GM12878 (cell line): ENCODE measurements around the gene LRRC39. TPM values are rescaled to one million over a fixed set of nuclear protein-coding genes. Genes with fewer than 3 reads are reported as not detected.

Experiments
- ATAC-seq: fragments of 200-7000 bp; cut with Tn5 transposase; 3 replicates; pipeline ENCODE4 v1.9.1; 2020; ENCODE audit warnings: mild to moderate bottlenecking, moderate library complexity
- BruUV-seq: library from RNA; stranded (reverse); fragments of 400-500 nt; replicated peaks from 2 replicates; lab custom pipeline; 2021; lab: Mats Ljungman, UMichigan
- CTCF ChIA-PET: fragments of 300-600 bp; sonication (Branson Sonifier 250); formaldehyde crosslinking; extraction: SDS; loops from one replicate; lab custom pipeline; 2021; ENCODE audit warnings: inconsistent platforms; lab: Yijun Ruan, JAX
- POLR2A ChIA-PET: fragments of 350-600 bp; formaldehyde crosslinking; extraction: SDS; loops from one replicate; lab custom pipeline; 2021; ENCODE audit warnings: inconsistent platforms; lab: Charles Lee
- RAD21 ChIA-PET: fragments of 300-600 bp; sonication (Branson Sonifier 250); formaldehyde crosslinking; loops from one replicate; lab custom pipeline; 2023; ENCODE audit warnings: antibody characterized with exemption; ENCODE audit not compliant: unreplicated experiment; lab: Charles Lee
- SMC1A ChIA-PET: fragments of 300-600 bp; sonication (Branson Sonifier 250); formaldehyde crosslinking; loops from one replicate; lab custom pipeline; 2023; ENCODE audit not compliant: unreplicated experiment, uncharacterized antibody; lab: Charles Lee
- DNase-seq: peaks from one replicate; pipeline ENCODE4 v3.0.0-alpha.2; 2011; ENCODE audit warnings: low read depth, low spot score
- FAIRE-seq: peaks from 3 replicates; lab custom pipeline; 2011; peaks lifted over from hg19 to GRCh38; lab: Jason Lieb, UNC
- H2AFZ ChIP-seq: 2 replicates; pipeline ENCODE4 v1.6.0; 2011; ENCODE audit warnings: low read depth, low read length, control low read depth; ENCODE audit not compliant: control insufficient read depth
- H3K27ac ChIP-seq: 2 replicates; pipeline ENCODE4 v1.5.1; 2011; ENCODE audit warnings: control low read depth; ENCODE audit not compliant: control insufficient read depth, insufficient read depth
- H3K27me3 ChIP-seq, 2 experiments: replicated peaks in 1 of 2; 2 replicates each; pipeline versions ENCODE4 v1.6.0 to v1.6.1; 2011; ENCODE audit warnings: low read length in 1 of 2; ENCODE audit not compliant: control insufficient read depth in 2 of 2, insufficient read depth in 2 of 2
- H3K36me3 ChIP-seq, 2 experiments: 2 replicates each; pipeline ENCODE4 v1.5.1; 2011; ENCODE audit warnings: low read length in 1 of 2; ENCODE audit not compliant: control insufficient read depth in 2 of 2, insufficient read depth in 2 of 2
- H3K4me1 ChIP-seq: 2 replicates; pipeline ENCODE4 v1.6.1; 2011; ENCODE audit warnings: mild to moderate bottlenecking, low read length, moderate library complexity, mixed read lengths; ENCODE audit not compliant: control insufficient read depth, insufficient read depth
- H3K4me2 ChIP-seq: 2 replicates; pipeline ENCODE4 v1.6.0; 2011; ENCODE audit warnings: control low read depth; ENCODE audit not compliant: control insufficient read depth, insufficient read depth
- H3K4me3 ChIP-seq: fragments of 200-600 bp; sonication (generic); 2 replicates; pipeline ENCODE4 v1.5.1; 2016
- H3K79me2 ChIP-seq: 2 replicates; pipeline ENCODE4 v1.6.0; 2011; ENCODE audit warnings: low read length; ENCODE audit not compliant: control insufficient read depth, insufficient read depth
- H3K9ac ChIP-seq: 2 replicates; pipeline ENCODE4 v1.8.0; 2011; ENCODE audit warnings: low read length, control low read depth, mixed read lengths; ENCODE audit not compliant: control insufficient read depth, insufficient read depth
- H3K9me3 ChIP-seq: replicated peaks from 3 replicates; pipeline ENCODE4 v1.5.1; 2011; ENCODE audit warnings: mild to moderate bottlenecking, low read length; ENCODE audit not compliant: control insufficient read depth, insufficient read depth
- H4K20me1 ChIP-seq: 2 replicates; pipeline ENCODE4 v1.6.0; 2011; ENCODE audit not compliant: control insufficient read depth, insufficient read depth
- CBFB ChIP-seq: IDR thresholded peaks from 2 replicates; pipeline ENCODE4 v1.6.1; 2016; ENCODE audit warnings: antibody characterized with exemption, low read depth
- EP300 ChIP-seq, 2 experiments: fragments of 150-350 bp in 1 of 2; IDR thresholded peaks; 2 replicates each; pipeline ENCODE4 v1.6.1; 2011 to 2012; ENCODE audit warnings: low read depth in 2 of 2, low read length in 2 of 2, borderline replicate concordance in 1 of 2, improper control_type of control experiment in 1 of 2, inconsistent platforms in 1 of 2; ENCODE audit not compliant: control insufficient read depth in 1 of 2
- FOXK2 ChIP-seq: fragments of 450-650 bp; IDR thresholded peaks from 2 replicates; pipeline ENCODE4 v1.6.1; 2017; ENCODE audit warnings: mild to moderate bottlenecking, moderate library complexity
- FOXM1 ChIP-seq: IDR thresholded peaks from 2 replicates; pipeline ENCODE4 v1.6.1; 2012; ENCODE audit warnings: low read depth, mild to moderate bottlenecking, inconsistent platforms, low read length, moderate library complexity
- HDAC6 ChIP-seq: fragments of 200-600 bp; sonication (generic); IDR thresholded peaks from one replicate; pipeline ENCODE4 v1.8.0; 2017; ENCODE audit warnings: antibody characterized with exemption; ENCODE audit not compliant: unreplicated experiment
- IKZF1 ChIP-seq: fragments of 450-650 bp; conservative IDR thresholded peaks from 2 replicates; pipeline ENCODE4 v1.6.1; 2017; ENCODE audit warnings: antibody characterized with exemption, mild to moderate bottlenecking
- JUND ChIP-seq: IDR thresholded peaks from 2 replicates; pipeline ENCODE4 v1.6.1; 2012; ENCODE audit warnings: low read depth, mild to moderate bottlenecking, low read length, improper control_type of control experiment, moderate library complexity
- KDM1A ChIP-seq: fragments of 200-600 bp; sonication (generic); IDR thresholded peaks from 2 replicates; pipeline ENCODE4 v1.6.1; 2016; ENCODE audit warnings: borderline replicate concordance
- NRF1 ChIP-seq: conservative IDR thresholded peaks from 2 replicates; pipeline ENCODE4 v1.6.1; 2011; ENCODE audit warnings: mild to moderate bottlenecking, low read depth, low read length, improper control_type of control experiment
- POLR2AphosphoS2 ChIP-seq: IDR thresholded peaks from 2 replicates; pipeline ENCODE4 v1.6.1; 2011; ENCODE audit warnings: low read depth, mild to moderate bottlenecking, low read length, improper control_type of control experiment, moderate library complexity
- POU2F2 ChIP-seq: IDR thresholded peaks from 3 replicates; pipeline ENCODE4 v1.6.1; 2011; ENCODE audit warnings: low read depth, mild to moderate bottlenecking, low read length, borderline replicate concordance
- SMAD1 ChIP-seq: fragments of 450-650 bp; IDR thresholded peaks from 2 replicates; pipeline ENCODE4 v1.6.1; 2018; ENCODE audit warnings: mild to moderate bottlenecking, low read depth; ENCODE audit not compliant: partially characterized antibody
- SUZ12 ChIP-seq: fragments of 200-600 bp; sonication (generic); IDR thresholded peaks from one replicate; pipeline ENCODE4 v1.6.1; 2018; ENCODE audit warnings: antibody characterized with exemption, mild to moderate bottlenecking; ENCODE audit not compliant: unreplicated experiment
- YBX1 ChIP-seq: fragments of 450-650 bp; IDR thresholded peaks from 2 replicates; pipeline ENCODE4 v1.6.1; 2016; ENCODE audit warnings: antibody characterized with exemption
- WGBS: methylation state at CpG from one replicate; pipeline ENCODE4 v1.1.6; 2016; ENCODE audit warnings: low lambda C conversion rate; ENCODE audit not compliant: insufficient replicate concordance, insufficient coverage; ENCODE audit errors: missing lambda C conversion rate; 5-methylcytosine and 5-hydroxymethylcytosine counted together
- in situ Hi-C: fragments of 300-500 bp; cut with MboI; formaldehyde crosslinking; loops from 9 replicates; pipeline ENCODE4 v1.14.3; 2018; ENCODE audit warnings: mixed read lengths
- intact Hi-C: fragments of 100-400 bp; cut with micrococcal nuclease; formaldehyde crosslinking; loops from one replicate; pipeline ENCODE4 v1.14.2; 2022; ENCODE audit not compliant: unreplicated experiment
- polyA plus RNA-seq, 11 experiments: library from polyadenylated mRNA; depleted of rRNA in 4 of 11; unstranded in 6 of 11; stranded (reverse) in 5 of 11; fragments of >200 nt; fragmentation: Nextera tagmentation in 4 of 11; fragmentation: Illumina TruSeq in 1 of 11; extraction: Ambion mirVana in 4 of 11; extraction: Trizol in 1 of 11; gene quantifications; 1 replicate in 1 of 11; 2 replicates in 10 of 11; pipeline versions ENCODE4 v1.2.1 to v1.2.3, GENCODE V29; 2011 to 2016; ENCODE audit warnings: inconsistent platforms in 2 of 11, missing spikeins in 2 of 11, low read depth in 1 of 11
- total RNA-seq, 4 experiments: library from RNA; depleted of rRNA in 3 of 4; stranded (reverse); fragments of >200 nt in 3 of 4; fragmentation: Illumina TruSeq in 1 of 4; extraction: Trizol in 1 of 4; gene quantifications; 2 replicates each; pipeline versions ENCODE4 v1.2.1 to v1.2.3, GENCODE V29; 2013 to 2021
- TF ChIP-seq, protein P1 (sequence below): fragments of 450-650 bp; formaldehyde crosslinking; IDR thresholded peaks from 2 replicates; pipeline ENCODE4 v1.4.0; 2020; ENCODE audit warnings: mild to moderate bottlenecking, moderate library complexity
- TF ChIP-seq, protein P2 (sequence below): fragments of 450-650 bp; IDR thresholded peaks from 2 replicates; pipeline ENCODE4 v1.6.1; 2017; ENCODE audit warnings: antibody characterized with exemption, mild to moderate bottlenecking, moderate library complexity

Gene LRRC39
- total and polyA plus RNA-seq, 10 of the 15 experiments (the other 5 are each of a cell fraction or from before 2014, with no cell fraction given): 0.23 to 1.1 (median 0.56) TPM

DNA sequence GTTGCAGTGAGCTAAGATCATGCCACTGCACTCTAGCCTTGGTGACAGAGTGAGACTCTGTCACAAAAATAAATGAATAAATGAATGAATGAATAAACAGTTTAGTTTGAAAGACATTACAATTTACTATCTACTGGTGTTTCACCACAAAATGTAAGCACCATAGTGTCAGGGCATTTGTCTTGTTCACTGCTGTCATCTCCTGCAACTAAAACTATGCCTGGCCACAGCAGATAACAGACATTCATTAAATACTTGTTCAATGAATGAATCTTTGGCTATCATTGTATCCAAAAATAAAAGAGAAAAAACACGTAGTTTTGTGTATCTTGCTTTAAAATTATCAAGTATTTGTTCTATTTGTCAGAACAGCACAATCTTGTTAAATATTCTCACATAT lies 77.9 kb downstream of the LRRC39 start:
- no peak for FAIRE-seq
- no peak for ATAC-seq
- no peak overlapping the region for H3K27ac ChIP-seq
- no peak overlapping the region for H3K4me2 ChIP-seq
- no peak overlapping the region for H3K4me3 ChIP-seq
- ChIA-PET CTCF (no interaction called here), POLR2A (no interaction called here), RAD21 (no interaction called here), SMC1A (no interaction called here)
- H3K27me3 ChIP-seq: no peaks in the 10 kb centered on the region
- no peak overlapping the region for H2AFZ ChIP-seq
- H3K9me3 ChIP-seq: no peaks in the 10 kb centered on the region
- no peaks in the 10 kb centered on the region for H4K20me1 ChIP-seq
- in situ Hi-C loops (no loop called here), intact Hi-C loops (no loop called here)
- no peak overlapping the region for H3K9ac ChIP-seq
- WGBS: 100% methylated on average over 1 of the region's 1 CpG
- no peak for DNase-seq
- H3K36me3 ChIP-seq: peaks cover 6 to 28% of the 10 kb centered on the region in 2 experiments
- H3K79me2 ChIP-seq: no peaks in the 10 kb centered on the region
- H3K4me1 ChIP-seq: no peaks in the 10 kb centered on the region
- TF ChIP-seq KDM1A (no peak), FOXM1 (no peak), NRF1 (no peak), JUND (no peak), YBX1 (no peak), FOXK2 (no peak), SMAD1 (no peak), POU2F2 (no peak), IKZF1 (no peak), HDAC6 (no peak), SUZ12 (no peak), CBFB (no peak), EP300 (IDR thresholded peaks at IDR 0.05; ENCODE audit: borderline replicate concordance in 1 of 2, control insufficient read depth in 1 of 2, low read depth in 2 of 2, low read length in 2 of 2) (no peak), POLR2AphosphoS2 (no peak)
- TF ChIP-seq, protein P1, sequence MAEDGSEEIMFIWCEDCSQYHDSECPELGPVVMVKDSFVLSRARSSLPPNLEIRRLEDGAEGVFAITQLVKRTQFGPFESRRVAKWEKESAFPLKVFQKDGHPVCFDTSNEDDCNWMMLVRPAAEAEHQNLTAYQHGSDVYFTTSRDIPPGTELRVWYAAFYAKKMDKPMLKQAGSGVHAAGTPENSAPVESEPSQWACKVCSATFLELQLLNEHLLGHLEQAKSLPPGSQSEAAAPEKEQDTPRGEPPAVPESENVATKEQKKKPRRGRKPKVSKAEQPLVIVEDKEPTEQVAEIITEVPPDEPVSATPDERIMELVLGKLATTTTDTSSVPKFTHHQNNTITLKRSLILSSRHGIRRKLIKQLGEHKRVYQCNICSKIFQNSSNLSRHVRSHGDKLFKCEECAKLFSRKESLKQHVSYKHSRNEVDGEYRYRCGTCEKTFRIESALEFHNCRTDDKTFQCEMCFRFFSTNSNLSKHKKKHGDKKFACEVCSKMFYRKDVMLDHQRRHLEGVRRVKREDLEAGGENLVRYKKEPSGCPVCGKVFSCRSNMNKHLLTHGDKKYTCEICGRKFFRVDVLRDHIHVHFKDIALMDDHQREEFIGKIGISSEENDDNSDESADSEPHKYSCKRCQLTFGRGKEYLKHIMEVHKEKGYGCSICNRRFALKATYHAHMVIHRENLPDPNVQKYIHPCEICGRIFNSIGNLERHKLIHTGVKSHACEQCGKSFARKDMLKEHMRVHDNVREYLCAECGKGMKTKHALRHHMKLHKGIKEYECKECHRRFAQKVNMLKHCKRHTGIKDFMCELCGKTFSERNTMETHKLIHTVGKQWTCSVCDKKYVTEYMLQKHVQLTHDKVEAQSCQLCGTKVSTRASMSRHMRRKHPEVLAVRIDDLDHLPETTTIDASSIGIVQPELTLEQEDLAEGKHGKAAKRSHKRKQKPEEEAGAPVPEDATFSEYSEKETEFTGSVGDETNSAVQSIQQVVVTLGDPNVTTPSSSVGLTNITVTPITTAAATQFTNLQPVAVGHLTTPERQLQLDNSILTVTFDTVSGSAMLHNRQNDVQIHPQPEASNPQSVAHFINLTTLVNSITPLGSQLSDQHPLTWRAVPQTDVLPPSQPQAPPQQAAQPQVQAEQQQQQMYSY (CRISPR knock-in tag): no peak
- TF ChIP-seq, protein P2, sequence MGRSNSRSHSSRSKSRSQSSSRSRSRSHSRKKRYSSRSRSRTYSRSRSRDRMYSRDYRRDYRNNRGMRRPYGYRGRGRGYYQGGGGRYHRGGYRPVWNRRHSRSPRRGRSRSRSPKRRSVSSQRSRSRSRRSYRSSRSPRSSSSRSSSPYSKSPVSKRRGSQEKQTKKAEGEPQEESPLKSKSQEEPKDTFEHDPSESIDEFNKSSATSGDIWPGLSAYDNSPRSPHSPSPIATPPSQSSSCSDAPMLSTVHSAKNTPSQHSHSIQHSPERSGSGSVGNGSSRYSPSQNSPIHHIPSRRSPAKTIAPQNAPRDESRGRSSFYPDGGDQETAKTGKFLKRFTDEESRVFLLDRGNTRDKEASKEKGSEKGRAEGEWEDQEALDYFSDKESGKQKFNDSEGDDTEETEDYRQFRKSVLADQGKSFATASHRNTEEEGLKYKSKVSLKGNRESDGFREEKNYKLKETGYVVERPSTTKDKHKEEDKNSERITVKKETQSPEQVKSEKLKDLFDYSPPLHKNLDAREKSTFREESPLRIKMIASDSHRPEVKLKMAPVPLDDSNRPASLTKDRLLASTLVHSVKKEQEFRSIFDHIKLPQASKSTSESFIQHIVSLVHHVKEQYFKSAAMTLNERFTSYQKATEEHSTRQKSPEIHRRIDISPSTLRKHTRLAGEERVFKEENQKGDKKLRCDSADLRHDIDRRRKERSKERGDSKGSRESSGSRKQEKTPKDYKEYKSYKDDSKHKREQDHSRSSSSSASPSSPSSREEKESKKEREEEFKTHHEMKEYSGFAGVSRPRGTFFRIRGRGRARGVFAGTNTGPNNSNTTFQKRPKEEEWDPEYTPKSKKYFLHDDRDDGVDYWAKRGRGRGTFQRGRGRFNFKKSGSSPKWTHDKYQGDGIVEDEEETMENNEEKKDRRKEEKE: no peak
- TF ChIP-seq, all 136 proteins: peak for 0
- no TSS peak for BruUV-seq
